Uterus (tissue), 2 donors: ENCODE measurements around the gene ENTREP1.

Experiments
- CTCF ChIP-seq, 4 experiments: fragments of 200-600 bp in 2 of 4; fragments of 450-650 bp in 2 of 4; sonication (generic) in 2 of 4; IDR thresholded peaks; one replicate each; pipeline ENCODE4 v1.5.1; 2016 to 2019; ENCODE audit warnings: antibody characterized with exemption in 4 of 4, mild to moderate bottlenecking in 2 of 4, moderate library complexity in 1 of 4
- POLR2A ChIP-seq, 2 donors: fragments of 450-650 bp; IDR thresholded peaks; one replicate each; pipeline ENCODE4 v1.6.1; 2016; ENCODE audit warnings: antibody characterized with exemption in 2 of 2, mild to moderate bottlenecking in 1 of 2, moderate library complexity in 1 of 2

- TF ChIP-seq CTCF (IDR thresholded peaks at IDR 0.05) (no peak), POLR2A (IDR thresholded peaks at IDR 0.05) (no peak)
Measured at GRCh38 chr9:69377981-69378380, 53.0 kb downstream of the ENTREP1 start.
